ENCODE results near the gene CERKL.

- TF ChIP-seq, protein P1, sequence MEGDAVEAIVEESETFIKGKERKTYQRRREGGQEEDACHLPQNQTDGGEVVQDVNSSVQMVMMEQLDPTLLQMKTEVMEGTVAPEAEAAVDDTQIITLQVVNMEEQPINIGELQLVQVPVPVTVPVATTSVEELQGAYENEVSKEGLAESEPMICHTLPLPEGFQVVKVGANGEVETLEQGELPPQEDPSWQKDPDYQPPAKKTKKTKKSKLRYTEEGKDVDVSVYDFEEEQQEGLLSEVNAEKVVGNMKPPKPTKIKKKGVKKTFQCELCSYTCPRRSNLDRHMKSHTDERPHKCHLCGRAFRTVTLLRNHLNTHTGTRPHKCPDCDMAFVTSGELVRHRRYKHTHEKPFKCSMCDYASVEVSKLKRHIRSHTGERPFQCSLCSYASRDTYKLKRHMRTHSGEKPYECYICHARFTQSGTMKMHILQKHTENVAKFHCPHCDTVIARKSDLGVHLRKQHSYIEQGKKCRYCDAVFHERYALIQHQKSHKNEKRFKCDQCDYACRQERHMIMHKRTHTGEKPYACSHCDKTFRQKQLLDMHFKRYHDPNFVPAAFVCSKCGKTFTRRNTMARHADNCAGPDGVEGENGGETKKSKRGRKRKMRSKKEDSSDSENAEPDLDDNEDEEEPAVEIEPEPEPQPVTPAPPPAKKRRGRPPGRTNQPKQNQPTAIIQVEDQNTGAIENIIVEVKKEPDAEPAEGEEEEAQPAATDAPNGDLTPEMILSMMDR (IDR thresholded peaks at IDR 0.05; ENCODE audit: poor library complexity): no peak
- no peak for TF ChIP-seq EZH2 (IDR thresholded peaks at IDR 0.05; ENCODE audit: borderline replicate concordance)
These were observed 13.8 kb downstream of the CERKL start for GRCh38 chr2:181643151-181643550.
